ENCODE results near the gene CYREN. TPM values are rescaled to one million over a fixed set of nuclear protein-coding genes. Genes with fewer than 3 reads are reported as not detected.
A peak's percentile ranks its signal among the peaks of the same experiment; 100 is the strongest.

The CYREN gene
- total and polyA plus RNA-seq, 2 of the 13 experiments (the other 11 are each of a cell fraction or from before 2014, with no cell fraction given): 20.7 to 60.7 TPM

- Histone ChIP-seq H3K9ac (ENCODE audit: insufficient read depth, low read depth, low read length) (peak overlapping the region; percentile 36), H3K4me1 (ENCODE audit: insufficient read depth, low read length) (peaks cover 47% of the 10 kb centered on the region), H3K36me3 (replicated peaks in 1 of 2; ENCODE audit: control insufficient read depth in 1 of 2, insufficient read depth in 2 of 2, low read length in 2 of 2) (no peaks in the 10 kb centered on the region), H3K4me3 (replicated peaks in 1 of 3; ENCODE audit: insufficient read depth in 1 of 3, low read depth in 2 of 3, low read length in 3 of 3) (peak overlapping the region in 2 of 3 experiments; percentile 36 to 47; a peak in 3 of 6 replicates), H3K27ac (ENCODE audit: extremely low read length, insufficient read depth, low read length) (peak overlapping the region; percentile 55), H3K9me3 (ENCODE audit: low read length) (no peaks in the 10 kb centered on the region), H3K4me2 (ENCODE audit: low read depth, low read length) (peak overlapping the region; percentile 78), H3K79me2 (ENCODE audit: insufficient read depth, low read length) (no peaks in the 10 kb centered on the region), H4K20me1 (ENCODE audit: insufficient read depth, low read length) (no peaks in the 10 kb centered on the region), H2AFZ (ENCODE audit: low read length) (peak overlapping the region; percentile 56), H3K27me3 (ENCODE audit: control insufficient read depth in 1 of 2, insufficient read depth in 2 of 2, low read length in 2 of 2) (no peaks in the 10 kb centered on the region)
- intact Hi-C loops (cut with micrococcal nuclease; ENCODE audit: unreplicated experiment): loop anchor here (5.0 kb wide), 1 partner anchor 221 kb away; no protein-coding TSS in a partner anchor
- in situ Hi-C loops (cut with HindIII; ENCODE audit: extremely low pct_ligation_motif_present, low pct_unique_long_range_greater_than_20kb): no loop called here
- ChIA-PET POLR2A (interaction anchor here (1.0 to 1.5 kb wide), 2 partner anchors 10 to 47 kb away, joined by 3 to 5 read pairs; partner anchors contain the start of gene CYREN), CTCF (ENCODE audit: low intra/inter-chr PET ratio, low total read pairs) (no interaction called here)
- peak; percentile 84 for FAIRE-seq
- peak; percentile 77 for DNase-seq (ENCODE audit: low spot score)
- BruUV-seq (replicated peaks): no TSS peak
- WGBS (ENCODE audit: low lambda C conversion rate): 10% methylated on average over 5 of the region's 5 CpGs
- peak; percentile 87 for ATAC-seq
- peak; percentile 57 for TF ChIP-seq ARID3A (IDR thresholded peaks at IDR 0.05; ENCODE audit: low read depth, low read length)
- no peak for TF ChIP-seq HMGA1 (CRISPR knock-in tag; conservative IDR thresholded peaks at IDR 0.05)
- no peak for TF ChIP-seq ZKSCAN8 (CRISPR knock-in tag; IDR thresholded peaks at IDR 0.05; ENCODE audit: borderline replicate concordance)
- TF ChIP-seq ZNF572 (CRISPR knock-in tag; IDR thresholded peaks at IDR 0.05): no peak
- no peak for TF ChIP-seq SATB2 (CRISPR knock-in tag; IDR thresholded peaks at IDR 0.05)
- TF ChIP-seq ZNF414 (CRISPR knock-in tag; IDR thresholded peaks at IDR 0.05): no peak
- no peak for TF ChIP-seq BCLAF1 (IDR thresholded peaks at IDR 0.05)
- TF ChIP-seq CBFB (CRISPR knock-in tag; IDR thresholded peaks at IDR 0.05): no peak
- TF ChIP-seq ARID4A (CRISPR knock-in tag; IDR thresholded peaks at IDR 0.05; ENCODE audit: borderline replicate concordance): peak; percentile 52; the same call in 1 of the 2 replicates
- TF ChIP-seq PTBP1 (IDR thresholded peaks at IDR 0.05; ENCODE audit: low read depth, low read length, poor library complexity, severe bottlenecking): no peak
- TF ChIP-seq HOXA7 (CRISPR knock-in tag; IDR thresholded peaks at IDR 0.05): no peak
Measured at GRCh38 chr7:135217645-135218509, 47.4 kb upstream of the CYREN start.
